ENCODE data around the gene MACROD2.

MACROD2 gene

GRCh38 chr20:15422966-15423365 lies 1427.7 kb downstream of the MACROD2 start:
- DNase-seq: no peak

- no peak for DNase-seq
Measured at GRCh38 chr20:15439551-15439950, 1444.2 kb downstream of the MACROD2 start.

GRCh38 chr20:15440049-15440820 lies 1444.9 kb downstream of the MACROD2 start:
- DNase-seq: peak; percentile 21

- DNase-seq: peak; percentile 89
Measured at GRCh38 chr20:15445056-15445840, 1449.9 kb downstream of the MACROD2 start.

GRCh38 chr20:15446373-15446772 lies 1451.1 kb downstream of the MACROD2 start:
- DNase-seq: peak; percentile 72

GRCh38 chr20:15447549-15447948 lies 1452.2 kb downstream of the MACROD2 start:
- DNase-seq: peak; percentile 92

GRCh38 chr20:15449061-15449460 lies 1453.7 kb downstream of the MACROD2 start:
- DNase-seq: no peak

- DNase-seq: no peak
Measured at GRCh38 chr20:15451241-15451640, 1455.9 kb downstream of the MACROD2 start.

- DNase-seq: no peak
Measured at GRCh38 chr20:15455279-15455678, 1460.0 kb downstream of the MACROD2 start.

- no peak for DNase-seq
Measured at GRCh38 chr20:15461938-15462337, 1466.6 kb downstream of the MACROD2 start.

- DNase-seq: peak; percentile 43
Measured at GRCh38 chr20:15475483-15475882, 1480.2 kb downstream of the MACROD2 start.

GRCh38 chr20:15476186-15476585 lies 1480.9 kb downstream of the MACROD2 start:
- no peak for DNase-seq

- DNase-seq: no peak
Measured at GRCh38 chr20:15476781-15477180, 1481.5 kb downstream of the MACROD2 start.

GRCh38 chr20:15482525-15482924 lies 1487.2 kb downstream of the MACROD2 start:
- DNase-seq: no peak

- no peak for DNase-seq
Measured at GRCh38 chr20:15485519-15485918, 1490.2 kb downstream of the MACROD2 start.

GRCh38 chr20:15487030-15487429 lies 1491.7 kb downstream of the MACROD2 start:
- no peak for DNase-seq

- DNase-seq: no peak
Measured at GRCh38 chr20:15487682-15488081, 1492.4 kb downstream of the MACROD2 start.

GRCh38 chr20:15491575-15491974 lies 1496.3 kb downstream of the MACROD2 start:
- no peak for DNase-seq

- DNase-seq: no peak
Measured at GRCh38 chr20:15494851-15495250, 1499.5 kb downstream of the MACROD2 start.

GRCh38 chr20:15496501-15497039 lies 1501.3 kb downstream of the MACROD2 start:
- DNase-seq: peak; percentile 64

- DNase-seq: no peak
Measured at GRCh38 chr20:15498926-15499325, 1503.6 kb downstream of the MACROD2 start.

GRCh38 chr20:15506311-15506710 lies 1511.0 kb downstream of the MACROD2 start:
- DNase-seq: no peak

GRCh38 chr20:15507151-15507550 lies 1511.8 kb downstream of the MACROD2 start:
- no peak for DNase-seq

- DNase-seq: no peak
Measured at GRCh38 chr20:15511551-15511950, 1516.2 kb downstream of the MACROD2 start.
